ENCODE results near the gene CXADR.
"Not testable (repeated sequence)": the region's sequence is repeated elsewhere in the genome, so short reads cannot be mapped to it uniquely, and the experiment has no call there.

The CXADR gene

DNA sequence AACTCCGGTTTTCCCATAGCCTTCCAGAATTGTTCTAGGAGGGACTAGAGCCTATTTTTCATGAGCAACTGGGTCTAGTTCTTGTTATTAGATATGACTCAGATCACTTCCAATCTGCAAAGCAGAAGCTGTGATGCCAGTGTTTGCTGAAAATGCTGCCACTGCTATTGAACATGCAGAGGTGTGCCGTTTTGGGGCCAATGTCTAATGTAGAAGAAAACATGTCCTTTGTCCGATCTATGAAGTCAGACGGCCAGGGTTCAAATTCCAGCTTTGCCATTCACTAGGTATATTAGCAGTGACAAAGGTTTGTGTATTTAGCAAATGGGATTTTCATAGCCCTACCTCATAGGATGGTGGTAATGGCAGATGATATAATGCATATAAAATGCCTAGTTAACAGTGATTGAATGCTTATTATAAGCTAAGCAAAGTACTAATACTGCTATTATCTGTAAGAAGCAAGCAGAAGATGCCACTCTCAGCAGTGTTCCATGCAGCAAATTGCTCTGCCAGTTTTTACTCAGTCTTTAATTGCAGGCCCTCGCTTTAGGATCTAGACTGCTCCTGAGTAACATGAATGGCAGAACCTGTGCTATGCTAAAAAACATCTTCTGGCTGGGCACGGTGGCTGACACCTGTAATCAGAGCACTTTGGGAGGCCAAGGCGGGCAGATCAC lies 40.1 kb upstream of the CXADR start:
- TF ChIP-seq CTCF (conservative IDR thresholded peaks at IDR 0.05; ENCODE audit: low read depth, low read length) = no peak
- DNase-seq (ENCODE audit: low read depth) = no peak
- H3K4me3 ChIP-seq (ENCODE audit: low read length) = no peak overlapping the region

DNA sequence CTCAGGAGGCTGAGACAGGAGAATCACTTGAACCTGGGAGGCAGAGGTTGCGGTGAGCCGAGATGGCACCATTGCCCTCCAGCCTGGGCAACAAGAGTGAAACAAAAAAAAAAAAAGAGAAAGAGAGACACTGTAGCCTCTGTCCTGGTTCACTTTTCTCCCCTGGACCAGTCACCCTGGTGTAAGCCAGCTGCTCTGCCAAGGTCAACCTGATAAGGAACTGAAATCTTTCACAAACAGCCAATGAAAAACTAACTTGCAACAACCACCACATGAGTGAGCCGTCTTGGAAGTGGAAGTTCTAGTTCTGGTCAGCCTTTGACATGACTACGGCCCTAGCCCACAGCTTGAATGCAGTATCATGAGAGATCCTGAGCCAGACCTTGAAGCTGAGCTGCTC lies 36.8 kb upstream of the CXADR start:
- no peak for TF ChIP-seq CTCF (conservative IDR thresholded peaks at IDR 0.05; ENCODE audit: low read depth, low read length)
- no peak for DNase-seq (ENCODE audit: low read depth)
- H3K4me3 ChIP-seq (ENCODE audit: low read length) = no peak overlapping the region

- not testable (repeated sequence) for DNase-seq (ENCODE audit: low read depth)
These were observed 34.7 kb upstream of the CXADR start for GRCh38 chr21:17478156-17478555.

GRCh38 chr21:17479606-17480005 lies 33.2 kb upstream of the CXADR start:
- DNase-seq (ENCODE audit: low read depth) = no peak
- TF ChIP-seq CTCF (conservative IDR thresholded peaks at IDR 0.05; ENCODE audit: low read depth, low read length) = no peak
- H3K4me3 ChIP-seq (ENCODE audit: low read length) = no peak overlapping the region

More at GRCh38 chr21:17478156-17478555, 34.7 kb upstream of the CXADR start:
- not testable (repeated sequence) for H3K4me3 ChIP-seq (ENCODE audit: low read length)

- no peak for DNase-seq (ENCODE audit: low read depth)
- H3K4me3 ChIP-seq (ENCODE audit: low read length) = no peak overlapping the region
- no peak for TF ChIP-seq CTCF (conservative IDR thresholded peaks at IDR 0.05; ENCODE audit: low read depth, low read length)
These were observed 29.9 kb upstream of the CXADR start for GRCh38 chr21:17482928-17483327.

GRCh38 chr21:17488620-17489019 lies 24.2 kb upstream of the CXADR start:
- no peak for DNase-seq (ENCODE audit: low read depth)
- TF ChIP-seq CTCF (conservative IDR thresholded peaks at IDR 0.05; ENCODE audit: low read depth, low read length) = no peak
- H3K4me3 ChIP-seq (ENCODE audit: low read length) = no peak overlapping the region

- DNase-seq (ENCODE audit: low read depth); H3K4me3 ChIP-seq (ENCODE audit: low read length): not testable (repeated sequence)
These were observed 23.3 kb upstream of the CXADR start for GRCh38 chr21:17489565-17489964.

- TF ChIP-seq CTCF (conservative IDR thresholded peaks at IDR 0.05; ENCODE audit: low read depth, low read length) = no peak
- DNase-seq (ENCODE audit: low read depth) = peak; percentile 99
- H3K4me3 ChIP-seq (ENCODE audit: low read length) = no peak overlapping the region
These were observed 21.0 kb upstream of the CXADR start for GRCh38 chr21:17491716-17492414.
